K562 (cell line): ENCODE measurements around the gene PRDX4.

Source experiments
- BMI1 ChIP-seq: fragments of 150-350 bp; IDR thresholded peaks from 2 replicates; pipeline ENCODE4 v1.6.1; 2014; ENCODE audit warnings: low read length
- CTCF ChIP-seq, 3 experiments: IDR thresholded peaks in 2 of 3; conservative IDR thresholded peaks in 1 of 3; 2 replicates each; pipeline ENCODE4 v1.5.1; 2011 to 2012; ENCODE audit warnings: low read length in 3 of 3, mild to moderate bottlenecking in 3 of 3, control low read depth in 2 of 3, improper control_type of control experiment in 1 of 3, inconsistent platforms in 1 of 3, low read depth in 1 of 3, mixed read lengths in 1 of 3, moderate library complexity in 1 of 3; ENCODE audit not compliant: insufficient read depth in 2 of 3
- EP300 ChIP-seq: IDR thresholded peaks from 2 replicates; pipeline ENCODE4 v1.6.1; 2012; ENCODE audit warnings: low read length, improper control_type of control experiment
- GMEB1 ChIP-seq: fragments of 250-450 bp; sonication (Bioruptor Pico); IDR thresholded peaks from 2 replicates; pipeline ENCODE4 v1.4.0; 2020; ENCODE audit warnings: mild to moderate bottlenecking
- IRF2 ChIP-seq: sonication (generic); formaldehyde crosslinking; IDR thresholded peaks from 2 replicates; pipeline ENCODE4 v1.8.1; 2022; ENCODE audit warnings: mild to moderate bottlenecking, missing genetic modification reagents
- PHB ChIP-seq: fragments of 250-450 bp; sonication (Bioruptor Pico); IDR thresholded peaks from 2 replicates; pipeline ENCODE4 v1.5.0; 2021
- PHF8 ChIP-seq: fragments of 200-600 bp; sonication (generic); IDR thresholded peaks from 2 replicates; pipeline ENCODE4 v1.6.1; 2012; ENCODE audit warnings: mixed run types, mild to moderate bottlenecking, inconsistent platforms, low read length, moderate library complexity, borderline replicate concordance
- POLR2AphosphoS5 ChIP-seq: IDR thresholded peaks from 2 replicates; pipeline ENCODE4 v1.6.1; 2011; ENCODE audit warnings: mild to moderate bottlenecking, low read depth, low read length, moderate library complexity; ENCODE audit not compliant: control insufficient read depth, insufficient read depth
- RAD21 ChIP-seq, 2 experiments: fragments of 250-450 bp in 1 of 2; fragments of 450-650 bp in 1 of 2; sonication (Bioruptor Pico) in 1 of 2; formaldehyde crosslinking in 1 of 2; IDR thresholded peaks in 1 of 2; conservative IDR thresholded peaks in 1 of 2; 2 replicates each; pipeline versions ENCODE4 v1.4.0 to v1.8.0; 2020 to 2022; ENCODE audit warnings: mild to moderate bottlenecking in 2 of 2, moderate library complexity in 1 of 2
- RFX5 ChIP-seq: IDR thresholded peaks from 2 replicates; pipeline ENCODE4 v1.6.1; 2011; ENCODE audit warnings: low read depth, mild to moderate bottlenecking, improper control_type of control experiment, low read length
- SAFB2 ChIP-seq: fragments of 200-400 bp; formaldehyde crosslinking; IDR thresholded peaks from 2 replicates; pipeline ENCODE4 v1.6.1; 2018; ENCODE audit warnings: borderline replicate concordance, low read length, low read depth, moderate library complexity; ENCODE audit not compliant: severe bottlenecking
- SIN3A ChIP-seq, 2 experiments: fragments of 150-350 bp in 1 of 2; IDR thresholded peaks; 2 replicates each; pipeline ENCODE4 v1.6.1; 2011 to 2016; ENCODE audit warnings: borderline replicate concordance in 2 of 2, low read depth in 2 of 2, low read length in 2 of 2, mild to moderate bottlenecking in 2 of 2, moderate library complexity in 2 of 2; ENCODE audit not compliant: control insufficient read depth in 1 of 2
- TAF9B ChIP-seq: fragments of 450-650 bp; IDR thresholded peaks from 2 replicates; pipeline ENCODE4 v1.6.1; 2018; ENCODE audit warnings: mild to moderate bottlenecking; ENCODE audit not compliant: partially characterized antibody
- ZBTB40 ChIP-seq, 2 experiments: fragments of 450-650 bp in 1 of 2; sonication (generic) in 1 of 2; formaldehyde crosslinking in 1 of 2; IDR thresholded peaks; 2 replicates each; pipeline versions ENCODE4 v1.7.1 to v1.9.0; 2016 to 2022; ENCODE audit warnings: inconsistent platforms in 1 of 2, mild to moderate bottlenecking in 1 of 2, missing genetic modification reagents in 1 of 2

GRCh38 chrX:23667239-23668177 lies at the start of gene PRDX4:
- no peak for TF ChIP-seq PHB
- no peak for TF ChIP-seq ZBTB40 (IDR thresholded peaks at IDR 0.05)
- no peak for TF ChIP-seq ZBTB40 (CRISPR knock-in tag; IDR thresholded peaks at IDR 0.05)
- peak; percentile 69 for TF ChIP-seq GMEB1 (CRISPR knock-in tag)
- 0 out of 6 replicates have a peak, but pooled peaks of 1 of the 3 experiments have one; percentile 19 for TF ChIP-seq CTCF (IDR thresholded peaks at IDR 0.05 in 2 of 3, conservative IDR thresholded peaks at IDR 0.05 in 1 of 3; ENCODE audit: insufficient read depth in 2 of 3, low read depth in 1 of 3, low read length in 3 of 3)
- TF ChIP-seq IRF2 (CRISPR knock-in tag), result no peak
- no peak for TF ChIP-seq RFX5
- TF ChIP-seq BMI1, result no peak
- peak; percentile 60 for TF ChIP-seq POLR2AphosphoS5
- TF ChIP-seq PHF8, result peak; percentile 90; the same call in 1 of the 2 replicates
- no peak for TF ChIP-seq RAD21 (CRISPR knock-in tag; conservative IDR thresholded peaks at IDR 0.05 in 1 of 2, IDR thresholded peaks at IDR 0.05 in 1 of 2)
- TF ChIP-seq SIN3A (IDR thresholded peaks at IDR 0.05; ENCODE audit: borderline replicate concordance in 2 of 2, control insufficient read depth in 1 of 2, low read depth in 2 of 2, low read length in 2 of 2), result no peak; a peak in 1 of 4 replicates
- TF ChIP-seq SAFB2, result no peak
- TF ChIP-seq EP300, result peak; percentile 4; the same call in 1 of the 2 replicates
- peak; percentile 42 for TF ChIP-seq TAF9B
